ENCODE data around the gene MYZAP. TPM values are rescaled to one million over a fixed set of nuclear protein-coding genes. Genes with fewer than 3 reads are reported as not detected.

MYZAP gene
- polyA plus RNA-seq (2011; rRNA removed) (1.1 and 1.2 TPM in 2 replicates), polyA plus RNA-seq (2017; fragmentation: RNase III; extraction: RNeasy Plus Mini Kit Qiagen cat#74134 plus additional on column Dnase treatment) (1.8 to 2.6 TPM (median 2.4 TPM) in 3 replicates), polyA minus RNA-seq (2011; rRNA and poly(A)+ RNA removed) (0.37 TPM in 1 of 2 replicates, not detected in the other)
- 0.19 and 0.24 TPM in 2 replicates for polyA plus RNA-seq (2012; cell fraction: cytosol; rRNA removed)
- polyA plus RNA-seq (2012; cell fraction: nucleus; rRNA removed), result 0.06 TPM in 1 of 2 replicates, not detected in the other

DNA sequence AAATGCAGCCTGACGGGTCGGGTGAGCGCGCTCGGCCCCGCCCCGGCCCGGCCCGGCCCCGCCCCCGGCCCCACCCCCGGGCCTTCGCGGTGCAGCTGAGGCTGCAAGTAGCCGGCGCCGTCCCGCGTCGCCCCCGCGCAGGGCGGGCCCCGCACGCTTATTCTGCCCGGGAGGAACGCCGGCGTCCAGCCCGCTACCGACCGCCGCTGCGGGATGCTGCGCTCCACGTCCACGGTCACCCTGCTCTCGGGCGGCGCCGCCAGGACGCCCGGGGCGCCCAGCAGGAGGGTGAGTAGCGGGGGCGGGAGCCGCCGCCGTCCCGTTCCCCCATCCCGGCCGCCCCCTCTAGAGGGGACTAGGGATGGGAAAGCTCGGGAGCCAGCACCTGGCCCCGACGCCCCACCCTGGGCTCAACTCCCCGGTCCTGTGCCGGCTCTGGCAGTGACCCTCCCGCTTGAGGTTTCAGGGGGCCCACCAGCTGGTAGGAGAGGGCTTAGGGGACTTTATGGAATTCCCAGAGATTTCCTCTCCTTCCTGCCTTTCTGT, at the start of gene MYZAP:
TSS of gene MYZAP (plus strand) at position 83 of the 546 bp plus-strand sequence. CDS start at position 214, 131 bp downstream.
- ATAC-seq, result peak; percentile 82 to 94
- ChIA-PET CTCF (interaction anchor here (0.7 to 7.5 kb wide), 9 partner anchors 11 to 269 kb away, joined by 3 to 45 read pairs (median 5); no protein-coding TSS in a partner anchor), POLR2A (interaction anchor here (0.7 to 1.3 kb wide), 2 partner anchors 40 to 115 kb away, joined by 3 read pairs; partner anchors contain the start of gene POLR2M)
- 20% methylated on average over 13 of the region's 58 CpGs for WGBS (ENCODE audit: missing lambda C conversion rate)
- TF ChIP-seq EP300 (IDR thresholded peaks at IDR 0.05) (no peak), ZC3H11A (IDR thresholded peaks at IDR 0.05) (no peak), NFE2L2 (conservative IDR thresholded peaks at IDR 0.05; ENCODE audit: low read length) (no peak), HES2 (IDR thresholded peaks at IDR 0.05) (no peak), REST (IDR thresholded peaks at IDR 0.05) (no peak), BHLHE40 (IDR thresholded peaks at IDR 0.05; ENCODE audit: low read depth, low read length) (no peak), EHMT2 (IDR thresholded peaks at IDR 0.05; ENCODE audit: low read depth) (no peak), MAZ (IDR thresholded peaks at IDR 0.05; ENCODE audit: borderline replicate concordance, low read depth, low read length) (no peak), HEYL (CRISPR knock-in tag; IDR thresholded peaks at IDR 0.05) (no peak), HDAC2 (IDR thresholded peaks at IDR 0.05) (no peak), HOXA7 (CRISPR knock-in tag; IDR thresholded peaks at IDR 0.05) (no peak), JUN (IDR thresholded peaks at IDR 0.05) (no peak), JUNB (IDR thresholded peaks at IDR 0.05) (no peak), ZFP36 (IDR thresholded peaks at IDR 0.05; ENCODE audit: borderline replicate concordance, partially characterized antibody) (no peak), CBX2 (IDR thresholded peaks at IDR 0.05; ENCODE audit: borderline replicate concordance, low read depth) (no peak), POLR2AphosphoS2 (conservative IDR thresholded peaks at IDR 0.05; ENCODE audit: low read length) (no peak), CEBPB (IDR thresholded peaks at IDR 0.05) (no peak)
- TF ChIP-seq, protein P1, sequence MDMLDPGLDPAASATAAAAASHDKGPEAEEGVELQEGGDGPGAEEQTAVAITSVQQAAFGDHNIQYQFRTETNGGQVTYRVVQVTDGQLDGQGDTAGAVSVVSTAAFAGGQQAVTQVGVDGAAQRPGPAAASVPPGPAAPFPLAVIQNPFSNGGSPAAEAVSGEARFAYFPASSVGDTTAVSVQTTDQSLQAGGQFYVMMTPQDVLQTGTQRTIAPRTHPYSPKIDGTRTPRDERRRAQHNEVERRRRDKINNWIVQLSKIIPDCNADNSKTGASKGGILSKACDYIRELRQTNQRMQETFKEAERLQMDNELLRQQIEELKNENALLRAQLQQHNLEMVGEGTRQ (IDR thresholded peaks at IDR 0.05), result no peak
- TF ChIP-seq, protein P2, sequence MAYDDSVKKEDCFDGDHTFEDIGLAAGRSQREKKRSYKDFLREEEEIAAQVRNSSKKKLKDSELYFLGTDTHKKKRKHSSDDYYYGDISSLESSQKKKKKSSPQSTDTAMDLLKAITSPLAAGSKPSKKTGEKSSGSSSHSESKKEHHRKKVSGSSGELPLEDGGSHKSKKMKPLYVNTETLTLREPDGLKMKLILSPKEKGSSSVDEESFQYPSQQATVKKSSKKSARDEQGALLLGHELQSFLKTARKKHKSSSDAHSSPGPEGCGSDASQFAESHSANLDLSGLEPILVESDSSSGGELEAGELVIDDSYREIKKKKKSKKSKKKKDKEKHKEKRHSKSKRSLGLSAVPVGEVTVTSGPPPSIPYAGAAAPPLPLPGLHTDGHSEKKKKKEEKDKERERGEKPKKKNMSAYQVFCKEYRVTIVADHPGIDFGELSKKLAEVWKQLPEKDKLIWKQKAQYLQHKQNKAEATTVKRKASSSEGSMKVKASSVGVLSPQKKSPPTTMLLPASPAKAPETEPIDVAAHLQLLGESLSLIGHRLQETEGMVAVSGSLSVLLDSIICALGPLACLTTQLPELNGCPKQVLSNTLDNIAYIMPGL (CRISPR knock-in tag; IDR thresholded peaks at IDR 0.05; ENCODE audit: borderline replicate concordance), result no peak
- H3K4me1 ChIP-seq, result peaks cover 4% of the 10 kb centered on the region; the same call in 1 of the 3 replicates
- DNase-seq (ENCODE audit: low read depth in 1 of 2, low spot score in 1 of 2), result peak in 1 of 2 experiments; percentile 84
- peak within 1 kb of the TSS; percentile 87 for H3K4me2 ChIP-seq
- H3K9me3 ChIP-seq, result no peaks in the 10 kb centered on the region
- no peak for FAIRE-seq
- peak within 1 kb of the TSS; percentile 54 to 86 for H3K27ac ChIP-seq
- peak within 1 kb of the TSS; percentile 66 for H3K4me3 ChIP-seq

- DNase-seq (ENCODE audit: low read depth in 1 of 2, low spot score in 1 of 2) (no peak), ATAC-seq (peak in 1 of 2 experiments; percentile 19; a peak in 3 of 6 replicates), FAIRE-seq (no peak)
- H3K9me3 ChIP-seq, result no peaks in the 10 kb centered on the region
- WGBS (ENCODE audit: missing lambda C conversion rate), result 3% methylated on average over 4 of the region's 4 CpGs
- TF ChIP-seq CTCF (IDR thresholded peaks at IDR 0.05), result peak; percentile 24; the same call in 2 of the 3 replicates
- TF ChIP-seq RFX5 (IDR thresholded peaks at IDR 0.05), result no peak
- no peak for TF ChIP-seq MAFK (IDR thresholded peaks at IDR 0.05; ENCODE audit: partially characterized antibody)
- no peak for TF ChIP-seq MYC (IDR thresholded peaks at IDR 0.05; ENCODE audit: borderline replicate concordance, low read length)
- H3K4me1 ChIP-seq, result no peaks in the 10 kb centered on the region; the same call in 2 of the 3 replicates
- ChIA-PET POLR2A (no interaction called here), CTCF (interaction anchor here (0.7 to 23.4 kb wide), 52 partner anchors 9 to 1052 kb away, joined by 3 to 475 read pairs (median 4); partner anchors contain the start of gene CGNL1)
- H3K27ac ChIP-seq, result no peak overlapping the region
- H3K4me2 ChIP-seq, result no peak overlapping the region
- no peak overlapping the region for H3K4me3 ChIP-seq
Measured at GRCh38 chr15:57542505-57542817, 49.2 kb upstream of the MYZAP start.
